Activated CD8-positive, alpha-beta T cell treated with anti-CD3 and anti-CD28 coated beads, Interleukin-2, amount 10 ng/mL, durations not matched to agents 7 days and 5 days (primary cell): ENCODE measurements around the gene PARL. TPM values are rescaled to one million over a fixed set of nuclear protein-coding genes. Genes with fewer than 3 reads are reported as not detected.

ENCODE experiments used
- ATAC-seq: fragments of 150-1000 bp; cut with Tn5 transposase; one replicate; pipeline ENCODE4 v1.10.0; 2021; ENCODE audit warnings: moderate library complexity
- CTCF ChIA-PET: fragments of 350-600 bp; sonication (Branson Sonifier 250); formaldehyde crosslinking; loops from one replicate; lab custom pipeline; 2021; ENCODE audit warnings: antibody characterized with exemption; lab: Charles Lee
- POLR2A ChIA-PET: fragments of 350-600 bp; sonication (Branson Sonifier 250); formaldehyde crosslinking; loops from one replicate; lab custom pipeline; 2021; ENCODE audit warnings: antibody characterized with exemption; lab: Charles Lee
- DNase-seq: peaks from one replicate; pipeline ENCODE4 v3.0.0-alpha.2; 2020
- H3K27ac Mint-ChIP-seq: one replicate; pipeline ENCODE4 v1.8.0; 2021; ENCODE audit warnings: mild to moderate bottlenecking, mixed read lengths
- H3K27me3 Mint-ChIP-seq: one replicate; pipeline ENCODE4 v1.8.0; 2021; ENCODE audit warnings: low read depth, mixed read lengths
- H3K36me3 Mint-ChIP-seq: one replicate; pipeline ENCODE4 v1.8.0; 2021; ENCODE audit warnings: low read depth, mixed read lengths
- H3K4me1 Mint-ChIP-seq: one replicate; pipeline ENCODE4 v1.8.0; 2021; ENCODE audit warnings: low read depth, mixed read lengths
- H3K4me3 Mint-ChIP-seq: one replicate; pipeline ENCODE4 v1.8.0; 2021; ENCODE audit warnings: mild to moderate bottlenecking, mixed read lengths
- H3K9me3 Mint-ChIP-seq: one replicate; pipeline ENCODE4 v1.8.0; 2022; ENCODE audit warnings: mixed read lengths; ENCODE audit not compliant: insufficient read depth
- microRNA-seq: library from miRNA; unstranded; fragments of <30 nt; microRNA quantifications from one replicate; pipeline ENCODE4 v1.2.0, GENCODE V29; 2022
- total RNA-seq, 2 experiments: library from RNA; stranded (reverse); gene quantifications; one replicate each; pipeline ENCODE4 v1.2.3, GENCODE V29; 2021

The PARL gene
- total RNA-seq, 2 experiments from 2014 or later = 45.6 to 49.3 TPM

DNA sequence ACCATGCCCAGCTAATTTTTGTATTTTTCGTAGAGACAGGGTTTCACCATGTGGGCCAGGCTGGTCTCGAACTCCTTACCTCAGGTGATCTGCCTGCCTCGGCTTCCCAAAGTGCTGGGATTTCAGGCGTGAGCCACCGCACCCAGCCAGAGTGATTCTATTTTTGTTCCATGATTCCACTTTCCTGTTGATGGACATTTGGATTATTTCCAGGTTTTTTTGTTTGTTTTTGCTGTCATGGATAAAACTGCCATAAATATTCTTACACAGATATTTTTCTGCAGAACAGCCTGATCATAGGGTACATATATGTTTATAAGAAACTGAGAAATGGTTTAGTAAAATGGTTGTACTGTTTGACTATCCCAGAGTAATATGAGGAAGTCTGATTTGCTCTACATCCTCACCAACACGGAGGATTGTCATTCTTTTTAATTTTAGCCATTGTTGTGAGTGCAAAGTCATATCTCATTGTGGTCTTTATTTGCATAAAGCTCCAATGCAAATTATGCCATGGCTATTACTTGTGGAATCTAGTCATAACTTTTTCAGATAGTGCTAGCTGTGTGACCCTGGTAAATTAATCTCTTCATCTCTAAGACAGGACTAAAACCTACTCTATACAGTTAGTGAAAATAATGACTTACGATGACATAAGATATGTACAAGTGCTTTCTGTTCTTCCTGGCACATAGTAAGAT, 102.0 kb downstream of the PARL start:
- Mint-ChIP-seq H3K36me3 (peaks cover 68% of the 10 kb centered on the region), H3K9me3 (no peaks in the 10 kb centered on the region), H3K27ac (no peak overlapping the region), H3K4me1 (no peaks in the 10 kb centered on the region), H3K27me3 (no peaks in the 10 kb centered on the region), H3K4me3 (no peak overlapping the region)
- DNase-seq (no peak), ATAC-seq (no peak)
- POLR2A ChIA-PET = interaction anchor here (0.6 kb wide), 1 partner anchor 330 kb away, joined by 3 read pairs; no protein-coding TSS in a partner anchor
- CTCF ChIA-PET = no interaction called here

DNA sequence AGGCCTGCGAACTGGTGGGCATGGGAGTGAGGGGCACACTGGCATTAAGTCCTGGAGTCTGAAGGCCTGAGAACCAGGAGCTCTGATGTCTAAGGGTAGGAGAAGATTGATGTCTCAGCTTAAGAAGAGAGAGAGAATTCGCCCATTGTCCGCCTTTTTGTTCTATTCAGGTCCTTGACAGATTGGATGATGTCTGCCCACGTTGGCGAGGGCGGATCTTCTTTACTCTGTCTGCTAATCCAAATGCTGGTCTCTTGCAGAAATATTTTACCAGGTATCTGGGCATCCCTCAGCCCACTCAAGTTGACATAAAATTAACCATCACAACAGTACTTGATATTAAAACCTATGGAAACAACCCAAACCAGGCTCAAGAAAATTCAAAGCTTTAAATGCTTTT, 103.4 kb downstream of the PARL start:
- H3K4me1 Mint-ChIP-seq = no peaks in the 10 kb centered on the region
- no peak for DNase-seq
- H3K27me3 Mint-ChIP-seq = no peaks in the 10 kb centered on the region
- peaks cover 68% of the 10 kb centered on the region for H3K36me3 Mint-ChIP-seq
- ChIA-PET POLR2A (no interaction called here), CTCF (interaction anchor here (1.9 to 2.2 kb wide), 2 partner anchors 14 to 104 kb away, joined by 4 to 14 read pairs; partner anchors contain the start of gene PARL)
- H3K4me3 Mint-ChIP-seq = no peak overlapping the region
- no peak overlapping the region for H3K27ac Mint-ChIP-seq
- no peak for ATAC-seq
- H3K9me3 Mint-ChIP-seq = no peaks in the 10 kb centered on the region

DNA sequence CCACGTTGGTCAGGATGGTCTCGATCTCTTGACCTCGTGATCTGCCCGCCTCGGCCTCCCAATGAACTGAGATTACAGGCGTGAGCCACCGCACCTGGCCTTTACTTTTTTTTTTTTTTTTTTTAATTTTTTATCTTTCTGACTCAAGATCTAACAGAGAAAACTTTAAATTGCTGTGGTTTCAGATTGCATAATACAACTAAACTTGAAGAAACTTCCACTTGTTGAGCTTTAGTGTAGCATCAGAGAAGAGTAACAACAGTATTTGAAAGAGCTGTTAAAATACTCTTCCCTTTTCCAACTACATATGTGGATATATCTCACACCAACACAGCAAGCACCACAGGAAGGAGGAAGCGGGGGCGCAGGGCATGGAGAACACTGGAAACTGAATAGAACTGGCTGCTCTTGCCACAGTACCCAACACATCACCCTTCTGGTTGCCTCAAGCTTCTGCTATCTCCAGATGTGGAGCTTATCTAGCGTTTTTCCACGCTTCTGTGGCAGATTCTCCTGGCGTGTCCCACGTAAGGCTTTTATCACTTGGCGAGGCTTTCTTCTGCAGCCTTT, 104.7 kb downstream of the PARL start:
- Mint-ChIP-seq H3K36me3 (peaks cover 70% of the 10 kb centered on the region), H3K27me3 (no peaks in the 10 kb centered on the region), H3K27ac (no peak overlapping the region), H3K4me3 (no peak overlapping the region), H3K9me3 (no peaks in the 10 kb centered on the region), H3K4me1 (no peaks in the 10 kb centered on the region)
- DNase-seq (no peak), ATAC-seq (no peak)
- POLR2A ChIA-PET = no interaction called here
- CTCF ChIA-PET = interaction anchor here (1.9 to 3.0 kb wide), 3 partner anchors 13 to 105 kb away, joined by 4 to 14 read pairs (median 13); partner anchors contain the start of gene PARL

Small RNA genes within 50 kb of the gene (microRNA-seq; reads per million reads assigned to microRNA genes)
- not detected for gene MIR4448

Other genes with a start within 250 kb of the PARL start
- gene KLHL24, start 249.3 kb downstream of the PARL start, total RNA-seq = 1 to 10 TPM; 8.0 to 9.2 TPM
- 10 to 100 TPM; 49.3 to 52.6 TPM for gene YEATS2, start 187.1 kb downstream of the PARL start, total RNA-seq
- gene MAP6D1, start 59.3 kb downstream of the PARL start, total RNA-seq = under 1 TPM; 0.90 to 0.91 TPM
- gene ABCC5, start 133.0 kb upstream of the PARL start, total RNA-seq = 10 to 100 TPM; 16.7 to 19.6 TPM
- gene HTR3D, start 146.9 kb upstream of the PARL start, total RNA-seq = not detected
- gene HTR3C, start 168.2 kb upstream of the PARL start, total RNA-seq = not detected
- gene HTR3E, start 212.2 kb upstream of the PARL start, total RNA-seq = not detected